ENCODE measurements around the gene NPRL2.
A peak's percentile ranks its signal among the peaks of the same experiment; 100 is the strongest.

NPRL2 gene

DNA sequence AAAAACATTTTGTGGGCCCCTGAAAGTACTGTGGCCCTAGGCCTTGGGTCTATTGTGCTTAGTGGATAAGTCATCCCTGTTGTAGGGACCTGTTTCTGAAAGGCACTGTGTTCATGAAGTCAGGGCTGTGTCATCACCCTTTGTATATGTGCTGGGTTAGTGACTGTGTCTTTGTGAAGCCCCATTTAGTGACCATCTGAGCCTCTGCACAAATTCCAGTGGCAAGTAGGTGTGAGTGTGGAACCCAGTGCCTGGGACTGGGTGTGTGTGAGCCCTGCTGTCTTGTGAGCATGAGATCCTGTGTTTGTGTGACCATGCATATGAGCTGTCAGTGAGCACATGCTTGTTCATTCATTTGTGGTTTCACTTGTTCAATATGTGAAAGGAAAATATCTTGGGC is 46.0 kb downstream of the NPRL2 start:
- DNase-seq (ENCODE audit: low spot score) = no peak

DNA sequence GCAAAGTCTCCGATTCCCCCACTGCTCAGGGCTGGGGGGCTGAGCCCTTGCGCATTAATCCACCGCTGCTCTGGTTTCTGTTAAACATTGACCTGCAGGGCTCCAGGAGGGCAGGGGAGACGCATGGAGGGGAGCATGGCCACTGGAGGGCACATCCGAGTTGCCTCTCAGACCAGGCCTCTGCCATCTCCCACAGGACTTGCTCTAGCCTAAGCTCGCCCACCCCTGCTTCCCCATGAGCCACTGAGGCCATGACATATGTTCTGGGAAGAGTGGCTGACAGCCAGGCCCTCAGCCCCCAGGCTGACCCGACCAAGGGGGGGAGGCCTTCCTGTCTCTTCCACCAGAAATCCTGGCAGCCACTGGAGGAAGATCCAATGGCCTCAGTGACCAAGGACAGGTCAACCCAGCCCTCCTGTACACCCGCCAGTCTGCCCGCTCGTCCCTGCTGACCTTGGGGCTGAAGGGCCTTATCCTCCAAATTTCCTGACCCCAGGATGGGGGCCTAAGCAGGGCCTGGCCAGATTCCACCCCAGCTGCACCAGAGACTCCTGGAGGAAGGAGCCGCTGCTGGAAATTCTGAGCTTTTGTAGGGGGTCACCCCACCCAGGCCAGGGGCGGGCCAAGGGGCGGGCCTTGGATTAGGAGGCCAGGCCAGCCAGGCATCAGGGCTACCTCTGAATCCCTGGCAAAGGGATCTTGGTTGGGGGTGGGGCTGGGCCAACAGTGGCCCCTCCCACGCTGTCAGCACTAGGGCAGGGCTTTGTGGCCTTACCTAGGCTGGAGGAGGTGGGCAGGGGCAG is 47.4 kb downstream of the NPRL2 start, which contains the start of gene HYAL1:
TSS of gene HYAL1 (minus strand) at position 562 of the 803 bp plus-strand sequence. CDS start 618 bp downstream, outside the sequence.
- DNase-seq (ENCODE audit: low spot score) = no peak

DNA sequence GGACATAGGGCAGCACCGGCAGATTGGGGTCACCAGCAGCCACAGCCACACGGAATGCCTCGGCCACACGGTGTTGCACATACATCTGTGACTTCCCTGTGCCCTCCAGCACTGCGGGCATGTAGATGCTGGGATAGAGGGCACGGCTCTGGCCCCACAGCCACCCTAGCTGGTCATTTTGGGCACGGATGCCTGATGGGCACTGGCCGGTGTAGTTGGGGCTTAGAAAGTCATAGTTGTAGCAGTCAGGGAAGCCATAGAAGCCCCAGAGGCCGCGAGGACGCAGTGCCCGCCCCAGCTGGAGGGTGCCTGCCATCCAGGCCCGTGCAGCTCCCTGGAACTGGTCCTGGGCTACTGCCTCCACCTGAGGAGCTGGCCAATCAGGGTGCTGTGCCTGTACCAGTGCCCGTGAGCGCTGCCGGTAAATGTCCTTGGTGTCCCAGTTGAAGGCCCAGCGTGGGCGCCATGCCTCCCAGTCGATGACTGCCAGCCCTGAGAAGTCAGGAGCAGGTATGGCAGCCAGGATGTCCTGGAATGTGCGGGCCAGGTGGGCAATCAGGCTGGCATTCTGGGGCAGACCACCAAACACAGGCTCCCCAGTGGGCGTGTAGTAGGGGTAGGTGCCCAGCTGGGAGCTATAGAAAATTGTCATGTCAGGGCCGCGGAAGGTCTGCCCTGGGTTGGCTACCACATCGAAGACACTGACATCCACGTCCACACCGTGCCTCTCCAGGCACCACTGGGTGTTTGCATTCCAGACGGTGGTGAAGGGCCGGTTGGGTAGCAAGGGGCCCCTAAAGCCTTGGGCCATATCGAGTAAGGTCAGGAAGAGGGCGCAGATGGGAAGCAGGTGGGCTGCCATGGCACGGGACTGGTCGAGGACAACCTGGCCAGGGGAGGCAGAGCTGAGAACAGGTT is 48.2 kb downstream of the NPRL2 start:
- DNase-seq (ENCODE audit: low spot score) = no peak

DNA sequence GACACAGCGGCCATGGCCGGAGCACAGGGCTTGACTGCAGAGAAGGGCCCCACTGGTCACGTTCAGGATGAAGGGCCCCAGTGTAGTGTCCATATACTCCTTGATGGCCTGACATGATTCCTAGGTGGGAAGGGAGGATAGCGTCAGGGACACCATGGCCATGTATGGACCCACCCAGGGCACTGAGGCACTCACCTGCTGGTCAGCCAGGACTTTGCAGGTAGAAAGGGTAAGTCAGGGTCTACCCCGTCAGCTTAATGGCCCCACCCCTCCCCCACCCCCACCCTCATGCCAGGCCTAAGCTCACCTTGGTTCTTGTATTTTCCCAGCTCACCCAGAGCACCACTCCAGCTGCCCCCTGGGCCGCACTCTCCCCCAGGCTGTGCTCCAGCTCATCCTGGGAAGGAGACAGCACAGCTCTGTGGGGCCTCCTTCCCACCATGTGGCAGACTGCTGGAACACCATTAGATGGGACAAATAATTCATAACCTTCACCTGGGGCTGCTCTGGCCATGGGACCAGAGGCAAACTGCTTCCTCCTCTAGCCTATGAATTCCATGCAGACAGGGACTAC is 49.8 kb downstream of the NPRL2 start:
- DNase-seq (ENCODE audit: low spot score) = no peak

DNA sequence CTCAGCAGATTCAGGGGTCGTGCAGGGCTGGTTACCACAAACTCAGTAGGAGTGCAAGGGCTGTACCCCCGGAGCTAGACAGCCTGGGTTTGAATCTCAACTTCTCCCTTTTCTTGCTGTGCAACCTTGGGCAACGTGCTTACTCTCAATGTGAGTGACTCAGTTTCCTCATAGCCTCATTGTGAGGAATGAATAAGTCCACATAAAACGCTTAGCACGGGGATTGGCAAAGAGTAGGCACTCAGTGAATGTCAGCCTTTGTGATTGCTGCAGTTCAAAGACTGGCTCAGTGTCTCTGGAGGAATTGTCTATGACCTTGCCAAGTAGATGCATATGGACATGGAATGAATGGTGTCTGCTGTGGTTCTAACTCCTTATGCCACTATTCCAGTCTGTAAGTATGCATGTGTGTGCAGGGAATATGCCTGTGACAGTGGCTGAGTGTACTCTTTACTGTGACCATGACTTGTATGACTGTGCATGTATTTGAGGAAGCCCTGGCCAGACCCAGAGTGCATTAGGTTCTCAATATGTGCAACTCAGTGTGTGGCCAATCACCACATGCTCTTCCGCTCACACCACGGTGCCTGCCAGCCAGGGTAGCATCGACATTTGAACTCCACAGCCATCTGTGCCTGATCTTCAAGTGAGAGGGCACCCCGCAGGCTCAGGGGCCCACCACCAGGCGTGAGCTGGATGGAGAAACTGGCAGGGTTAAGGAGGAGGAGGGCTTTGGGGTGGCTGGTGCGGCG is 50.5 kb downstream of the NPRL2 start:
- DNase-seq (ENCODE audit: low spot score) = peak; percentile 79

DNA sequence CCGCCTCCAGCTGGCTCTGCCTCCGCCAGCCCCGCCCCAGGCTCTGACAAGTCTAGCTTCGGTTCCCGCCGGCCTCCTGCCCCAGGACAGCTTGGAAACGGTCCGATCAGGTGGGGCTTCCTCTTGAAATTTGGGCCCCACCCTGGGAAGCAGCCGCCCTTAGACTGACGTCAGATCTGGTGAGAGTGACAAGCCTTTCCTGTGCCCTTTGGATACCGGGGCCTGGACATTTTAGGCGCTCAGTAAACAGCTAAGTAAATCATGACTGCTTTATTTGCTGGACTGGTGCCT is 51.0 kb downstream of the NPRL2 start:
- no peak for DNase-seq (ENCODE audit: low spot score)

DNA sequence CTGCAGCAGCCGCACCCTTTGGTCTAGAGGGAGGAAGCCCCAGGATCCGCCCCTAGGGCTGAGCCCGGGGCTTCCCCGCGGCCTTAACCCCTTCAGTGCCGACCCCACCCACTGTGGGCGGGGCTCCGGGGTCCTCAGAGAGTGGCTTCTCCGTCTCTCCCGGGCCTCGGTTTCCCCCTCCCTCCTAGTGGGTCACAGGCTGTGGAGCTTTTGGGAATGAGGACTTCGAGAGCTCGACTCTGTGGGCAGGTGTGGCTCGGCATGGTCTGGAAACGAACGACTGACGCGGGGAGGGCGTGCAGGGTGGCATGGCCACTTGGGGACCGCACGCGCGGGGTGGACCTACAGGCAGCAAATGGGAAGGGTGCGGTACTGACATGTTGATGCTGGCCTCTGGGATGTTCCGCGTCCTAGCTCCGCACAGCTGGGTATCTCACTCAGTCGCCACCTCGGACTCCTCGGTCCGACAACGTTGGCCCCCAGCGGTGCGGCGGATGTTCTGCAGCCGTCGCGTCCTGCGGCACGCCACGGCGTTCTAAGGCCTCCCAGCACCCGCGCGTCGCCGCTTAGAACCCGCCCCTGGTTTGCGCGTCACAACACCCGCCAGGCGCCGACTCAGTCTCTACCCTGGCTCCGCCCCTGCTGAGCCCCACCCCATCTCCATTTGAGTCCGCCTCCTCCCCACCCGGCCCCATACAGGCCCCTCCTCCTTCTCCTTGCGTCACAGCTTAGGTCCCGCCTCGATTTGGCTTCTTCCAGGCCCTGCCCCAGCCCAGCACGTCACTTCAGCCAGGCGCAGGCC is 51.5 kb downstream of the NPRL2 start, which contains the start of the genes HYAL3 and NAA80:
TSS of gene HYAL3 (minus strand) at position 570 of the 802 bp plus-strand sequence. CDS start 3,803 bp downstream, outside the sequence.
TSS of gene NAA80 (minus strand) at position 570 of the 802 bp plus-strand sequence. CDS start 1,942 bp downstream, outside the sequence.
- DNase-seq (ENCODE audit: low spot score) = peak; percentile 99

DNA sequence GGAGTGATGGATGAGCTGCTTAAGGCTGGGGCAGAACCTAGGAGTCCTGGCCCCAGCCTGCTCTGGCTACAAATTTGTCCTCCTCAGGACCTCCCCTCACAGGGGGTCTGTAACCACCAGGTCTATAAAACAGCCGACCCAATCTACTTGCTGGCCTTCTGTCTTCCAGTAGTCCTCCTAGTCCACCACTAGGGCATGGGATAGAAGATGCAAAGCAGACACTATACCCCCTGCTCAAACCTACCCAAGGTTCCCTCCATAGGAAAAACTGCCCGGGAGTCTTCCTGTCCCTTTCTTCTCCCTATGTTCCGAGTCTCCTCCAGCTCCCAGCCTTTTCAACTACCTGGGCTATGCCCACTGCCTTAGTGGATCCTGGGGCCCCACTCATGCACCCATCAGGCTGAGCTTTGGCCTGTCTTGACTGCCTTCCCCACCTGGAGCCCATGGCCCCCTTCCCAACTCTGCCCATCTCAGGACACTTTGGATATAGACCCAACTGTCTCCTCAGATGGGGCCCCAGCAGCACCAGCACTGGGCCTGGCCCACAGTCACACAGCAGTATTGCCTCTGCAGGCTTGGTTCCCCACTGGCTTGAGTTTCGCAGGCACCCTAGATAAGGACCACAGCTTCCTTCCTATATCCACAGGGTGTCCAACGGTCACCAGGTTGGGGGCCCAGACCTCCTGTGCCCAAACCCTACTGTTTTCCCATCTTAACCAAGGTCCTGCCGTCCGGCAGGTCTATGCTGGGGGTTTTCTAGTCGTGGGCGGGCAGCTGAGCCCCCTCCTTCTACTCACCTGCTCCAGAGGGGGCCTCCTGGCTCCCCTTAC is 52.5 kb downstream of the NPRL2 start:
- DNase-seq (ENCODE audit: low spot score) = no peak

DNA sequence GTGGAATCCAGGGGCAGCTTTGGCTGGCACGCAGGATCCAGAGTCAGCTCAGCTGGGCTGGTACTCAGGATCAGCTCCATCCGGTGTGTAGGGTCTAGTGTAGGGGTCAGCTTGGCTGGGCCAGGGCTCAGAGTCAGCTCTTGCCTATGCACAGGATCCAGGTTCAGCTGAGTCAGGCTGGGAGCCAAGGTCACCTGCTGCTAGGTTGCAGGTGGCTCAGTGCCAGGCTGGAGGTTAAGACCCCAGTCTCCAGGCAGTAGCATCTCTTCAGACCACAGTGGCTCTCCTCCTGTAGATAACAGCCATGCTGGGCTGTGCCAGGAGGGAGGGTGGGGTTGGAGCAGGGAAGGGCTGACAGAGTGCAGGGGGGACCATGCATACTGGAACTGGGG is 53.2 kb downstream of the NPRL2 start:
- DNase-seq (ENCODE audit: low spot score) = no peak

Data from COLO829 (cell line).